Endothelial cell (in vitro differentiated cells): ENCODE results near the gene TSSK2. TPM values are rescaled to one million over a fixed set of nuclear protein-coding genes. Genes with fewer than 3 reads are reported as not detected.
A peak's percentile ranks its signal among the peaks of the same experiment; 100 is the strongest.

Source experiments
- DNase-seq: peaks from one replicate; pipeline ENCODE4 v3.0.0; 2021; ENCODE audit warnings: low spot score
- H3K27ac Mint-ChIP-seq: one replicate; pipeline ENCODE4 v1.8.0; 2021; ENCODE audit warnings: mixed read lengths, inconsistent platforms; ENCODE audit not compliant: unreplicated experiment
- H3K27me3 Mint-ChIP-seq: one replicate; pipeline ENCODE4 v1.8.0; 2021; ENCODE audit warnings: mild to moderate bottlenecking, moderate library complexity, mixed read lengths, inconsistent platforms; ENCODE audit not compliant: unreplicated experiment
- H3K36me3 Mint-ChIP-seq: one replicate; pipeline ENCODE4 v1.8.0; 2021; ENCODE audit warnings: mild to moderate bottlenecking, low read depth, mixed read lengths, inconsistent platforms; ENCODE audit not compliant: unreplicated experiment
- H3K4me1 Mint-ChIP-seq: one replicate; pipeline ENCODE4 v1.8.0; 2021; ENCODE audit warnings: mild to moderate bottlenecking, mixed read lengths, inconsistent platforms; ENCODE audit not compliant: unreplicated experiment
- H3K4me3 Mint-ChIP-seq: one replicate; pipeline ENCODE4 v1.8.0; 2021; ENCODE audit warnings: mild to moderate bottlenecking, mixed read lengths, inconsistent platforms; ENCODE audit not compliant: unreplicated experiment
- H3K9me3 Mint-ChIP-seq: one replicate; pipeline ENCODE4 v1.8.0; 2021; ENCODE audit warnings: mixed read lengths, inconsistent platforms; ENCODE audit not compliant: unreplicated experiment
- total RNA-seq: library from RNA; stranded (reverse); fragmentation: NEBNext Ultra II Directional; extraction: Animal tissue kit (Norgen Biotek cat#: 25700); gene quantifications from one replicate; pipeline ENCODE4 v1.2.1, GENCODE V29; 2021; ENCODE audit not compliant: unreplicated experiment
- TF ChIP-seq, protein P1 (sequence below): fragments of 200-600 bp; sonication (generic); IDR thresholded peaks from one replicate; pipeline ENCODE4 v1.5.0; 2021; ENCODE audit warnings: antibody characterized with exemption; ENCODE audit not compliant: unreplicated experiment

TSSK2 gene
- total RNA-seq, 1 donor from 2014 or later: not detected

DNA sequence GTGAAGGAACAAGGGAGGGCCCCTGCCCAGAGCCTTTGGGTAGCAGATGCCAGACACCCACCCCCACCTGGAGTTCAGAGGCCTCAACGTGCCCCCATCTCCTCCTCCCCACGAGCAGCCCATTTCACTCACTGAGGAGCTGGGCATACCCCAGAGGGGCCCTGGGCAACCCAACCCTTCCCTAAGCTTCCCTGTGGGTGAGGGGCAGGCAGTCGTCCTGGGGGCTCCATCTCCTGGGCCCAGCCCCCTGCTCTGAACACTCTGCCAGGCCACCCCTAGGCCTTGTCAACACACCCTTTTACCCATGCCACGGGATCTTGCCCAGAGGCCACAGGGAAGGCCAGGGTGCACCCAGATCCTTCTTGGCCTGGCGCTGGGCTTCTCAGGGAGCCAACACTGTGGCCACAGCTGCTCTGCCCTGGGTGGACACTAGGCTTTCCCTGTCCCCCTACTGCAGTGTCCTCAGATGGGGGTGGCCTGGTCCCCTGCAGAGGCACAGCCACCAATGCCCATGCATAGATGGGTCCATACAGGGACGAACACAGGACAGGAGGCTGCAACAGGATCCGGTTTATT lies 44.0 kb downstream of the TSSK2 start:
- peaks cover 7% of the 10 kb centered on the region for H3K36me3 Mint-ChIP-seq
- no peak overlapping the region for H3K4me3 Mint-ChIP-seq
- no peaks in the 10 kb centered on the region for H3K9me3 Mint-ChIP-seq
- no peak for DNase-seq
- TF ChIP-seq, protein P1, sequence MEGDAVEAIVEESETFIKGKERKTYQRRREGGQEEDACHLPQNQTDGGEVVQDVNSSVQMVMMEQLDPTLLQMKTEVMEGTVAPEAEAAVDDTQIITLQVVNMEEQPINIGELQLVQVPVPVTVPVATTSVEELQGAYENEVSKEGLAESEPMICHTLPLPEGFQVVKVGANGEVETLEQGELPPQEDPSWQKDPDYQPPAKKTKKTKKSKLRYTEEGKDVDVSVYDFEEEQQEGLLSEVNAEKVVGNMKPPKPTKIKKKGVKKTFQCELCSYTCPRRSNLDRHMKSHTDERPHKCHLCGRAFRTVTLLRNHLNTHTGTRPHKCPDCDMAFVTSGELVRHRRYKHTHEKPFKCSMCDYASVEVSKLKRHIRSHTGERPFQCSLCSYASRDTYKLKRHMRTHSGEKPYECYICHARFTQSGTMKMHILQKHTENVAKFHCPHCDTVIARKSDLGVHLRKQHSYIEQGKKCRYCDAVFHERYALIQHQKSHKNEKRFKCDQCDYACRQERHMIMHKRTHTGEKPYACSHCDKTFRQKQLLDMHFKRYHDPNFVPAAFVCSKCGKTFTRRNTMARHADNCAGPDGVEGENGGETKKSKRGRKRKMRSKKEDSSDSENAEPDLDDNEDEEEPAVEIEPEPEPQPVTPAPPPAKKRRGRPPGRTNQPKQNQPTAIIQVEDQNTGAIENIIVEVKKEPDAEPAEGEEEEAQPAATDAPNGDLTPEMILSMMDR: no peak
- no peak overlapping the region for H3K27ac Mint-ChIP-seq
- peaks cover 13% of the 10 kb centered on the region for H3K27me3 Mint-ChIP-seq
- peaks cover 21% of the 10 kb centered on the region for H3K4me1 Mint-ChIP-seq

DNA sequence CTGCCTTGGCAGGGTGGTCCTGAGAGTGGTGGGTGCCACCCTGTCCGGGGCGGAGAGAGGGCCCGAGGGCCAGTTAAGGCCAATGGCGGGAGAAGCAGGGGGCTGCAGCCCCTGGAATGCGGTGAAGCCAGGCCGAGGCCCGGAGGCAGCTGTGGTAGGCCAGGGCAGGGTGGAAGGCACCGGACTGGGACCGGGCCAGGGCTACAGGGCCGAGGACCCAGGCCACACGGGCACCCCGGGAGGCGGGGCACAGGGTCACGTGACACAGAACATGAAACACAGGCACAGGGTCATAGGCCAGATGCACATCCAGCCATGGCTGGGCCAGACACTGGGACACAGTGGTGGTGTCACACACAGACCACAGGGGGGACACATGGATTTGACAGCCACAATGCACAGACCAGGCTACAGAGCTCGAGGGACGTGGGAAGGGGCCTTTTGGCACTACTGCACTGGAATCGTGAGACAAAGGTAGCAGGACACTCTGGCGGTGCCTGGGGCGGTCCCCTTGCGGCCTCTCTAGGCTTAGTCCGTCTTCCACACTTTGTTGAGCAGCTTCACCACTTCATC lies 44.6 kb downstream of the TSSK2 start:
- H3K36me3 Mint-ChIP-seq: peaks cover 7% of the 10 kb centered on the region
- TF ChIP-seq, protein P1: no peak
- H3K27ac Mint-ChIP-seq: peak overlapping the region; percentile 52
- peaks cover 18% of the 10 kb centered on the region for H3K4me1 Mint-ChIP-seq
- no peaks in the 10 kb centered on the region for H3K9me3 Mint-ChIP-seq
- H3K27me3 Mint-ChIP-seq: peaks cover 10% of the 10 kb centered on the region
- no peak overlapping the region for H3K4me3 Mint-ChIP-seq
- DNase-seq: no peak

DNA sequence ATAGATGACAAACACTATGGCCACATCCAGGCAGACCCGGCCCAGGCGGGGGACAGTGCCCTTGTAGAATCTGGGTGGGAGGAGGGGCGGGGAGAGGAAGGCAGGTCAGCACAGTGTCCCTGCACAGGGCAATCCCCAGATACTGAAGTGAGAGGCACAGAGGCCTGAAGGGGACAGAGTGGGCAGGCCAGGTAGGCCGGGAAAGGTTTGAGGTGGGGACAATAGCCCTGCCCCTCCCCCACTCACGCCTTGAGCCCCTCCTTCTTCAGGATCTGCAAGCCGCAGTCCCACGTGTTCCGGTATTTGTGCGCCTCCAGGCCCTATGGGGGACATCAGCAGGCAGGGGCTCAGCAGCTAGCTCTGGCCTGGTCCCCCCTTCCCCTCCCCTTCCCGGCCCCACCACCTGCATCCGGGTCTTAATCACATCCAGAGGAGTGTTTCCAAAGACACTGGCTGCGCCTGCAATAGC lies 45.1 kb downstream of the TSSK2 start:
- no peak for DNase-seq
- Mint-ChIP-seq H3K4me3 (no peak overlapping the region), H3K9me3 (no peaks in the 10 kb centered on the region), H3K4me1 (peaks cover 15% of the 10 kb centered on the region), H3K27me3 (peaks cover 7% of the 10 kb centered on the region), H3K36me3 (peaks cover 7% of the 10 kb centered on the region), H3K27ac (peak overlapping the region; percentile 52)
- TF ChIP-seq, protein P1: no peak

DNA sequence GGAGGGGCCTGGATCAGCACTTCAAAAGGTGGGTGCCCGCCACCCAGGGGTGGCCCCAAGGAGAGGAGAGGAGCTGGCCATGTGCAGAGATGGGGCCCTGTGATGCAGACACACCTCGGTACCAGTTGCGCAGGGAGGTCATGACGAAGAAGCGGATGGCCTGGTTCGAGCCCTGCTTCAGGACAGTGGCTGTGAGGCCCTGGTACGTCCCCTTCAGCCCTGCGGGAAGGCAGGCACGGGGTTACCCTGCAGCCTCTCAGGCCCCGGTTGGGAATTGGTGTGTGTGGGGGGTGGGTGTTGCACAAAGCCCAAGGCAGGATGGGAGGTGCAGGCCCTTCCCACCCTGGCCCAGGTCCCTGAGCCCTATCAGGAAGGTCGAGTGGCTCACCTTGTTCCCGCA lies 45.6 kb downstream of the TSSK2 start:
- Mint-ChIP-seq H3K27me3 (peaks cover 6% of the 10 kb centered on the region), H3K27ac (no peak overlapping the region), H3K4me1 (peaks cover 15% of the 10 kb centered on the region), H3K9me3 (no peaks in the 10 kb centered on the region), H3K36me3 (peaks cover 7% of the 10 kb centered on the region), H3K4me3 (peak overlapping the region; percentile 78)
- no peak for DNase-seq
- TF ChIP-seq, protein P1: no peak
